Aorta (tissue), 5 donors: Measurements from ENCODE around the gene ZNF423. TPM values are rescaled to one million over a fixed set of nuclear protein-coding genes. Genes with fewer than 3 reads are reported as not detected.
A peak's percentile ranks its signal among the peaks of the same experiment; 100 is the strongest.

Source experiments
- ATAC-seq: fragments of 200-7000 bp; cut with Tn5 transposase; one replicate; pipeline ENCODE4 v1.9.1; 2022; ENCODE audit warnings: moderate library complexity; ENCODE audit not compliant: low FRiP score
- DNase-seq, 2 donors: peaks; one replicate each; pipeline ENCODE4 v3.0.0-alpha.2; 2020
- H3K27ac ChIP-seq, 2 donors: one replicate each; pipeline ENCODE4 v1.5.1; 2013; ENCODE audit warnings: low read length in 2 of 2, mild to moderate bottlenecking in 2 of 2, moderate library complexity in 2 of 2, control low read depth in 1 of 2, inconsistent platforms in 1 of 2, low read depth in 1 of 2
- H3K27me3 ChIP-seq, 2 donors: one replicate each; pipeline ENCODE4 v1.6.1; 2013; ENCODE audit warnings: control low read depth in 1 of 2, low read length in 1 of 2, mild to moderate bottlenecking in 1 of 2, moderate library complexity in 1 of 2; ENCODE audit not compliant: insufficient read depth in 2 of 2, control insufficient read depth in 1 of 2
- H3K36me3 ChIP-seq, 2 donors: one replicate each; pipeline ENCODE4 v1.6.1; 2013; ENCODE audit warnings: control low read depth in 1 of 2, low read length in 1 of 2, mild to moderate bottlenecking in 1 of 2; ENCODE audit not compliant: insufficient read depth in 2 of 2, control insufficient read depth in 1 of 2
- H3K4me1 ChIP-seq, 2 donors: one replicate each; pipeline ENCODE4 v1.6.1; 2013; ENCODE audit warnings: low read length in 2 of 2, control low read depth in 1 of 2, mild to moderate bottlenecking in 1 of 2, moderate library complexity in 1 of 2; ENCODE audit not compliant: insufficient read depth in 2 of 2, control insufficient read depth in 1 of 2
- H3K4me3 ChIP-seq, 2 donors: one replicate each; pipeline ENCODE4 v1.5.1; 2013; ENCODE audit warnings: low read length in 2 of 2, control low read depth in 1 of 2, mild to moderate bottlenecking in 1 of 2
- H3K9me3 ChIP-seq: one replicate; pipeline ENCODE4 v1.6.1; 2013; ENCODE audit warnings: mild to moderate bottlenecking, low read length; ENCODE audit not compliant: control insufficient read depth
- WGBS, 2 donors: extraction: QIAGEN DNeasy Blood & Tissue Kit; methylation state at CpG; one replicate each; pipeline ENCODE4 v1.1.7; 2013; 5-methylcytosine and 5-hydroxymethylcytosine counted together
- intact Hi-C, 2 donors: fragments of 100-400 bp; cut with DNase I; formaldehyde crosslinking; loops; one replicate each; pipeline versions ENCODE4 v1.14.2 to v1.15.0; 2022
- polyA plus RNA-seq, 2 donors: library from polyadenylated mRNA; stranded (reverse); fragments of 200-250 nt; gene quantifications; one replicate each; pipeline ENCODE4 v1.2.3, GENCODE V29; 2013
- total RNA-seq, 2 donors: library from RNA; stranded (reverse); fragmentation: NEBNext Ultra II Directional; extraction: Animal tissue kit (Norgen Biotek cat#: 25700); gene quantifications; one replicate each; pipeline ENCODE4 v1.2.1, GENCODE V29; 2021
- donor health status: healthy with polysubstance abuse.
- donor health status: Bipolar disorder and iron deficiency.
- donor health status: DM: no; HTN: no; CAD: no.
- donor health status: DM: no; HTN: no; CAD: no.
- donor health status: DM: yes; HTN: yes; CAD: no.

Gene ZNF423
- total and polyA plus RNA-seq, 4 donors = 3.1 to 43.1 (median 10.0) TPM

- Histone ChIP-seq H3K4me1 (no peaks in the 10 kb centered on the region), H3K27ac (no peak overlapping the region), H3K4me3 (no peak overlapping the region), H3K36me3 (no peaks in the 10 kb centered on the region), H3K9me3 (no peaks in the 10 kb centered on the region), H3K27me3 (no peaks in the 10 kb centered on the region)
- no peak for ATAC-seq
- intact Hi-C loops = no loop called here
- peak in 1 of 2 donors; percentile 34 for DNase-seq
- WGBS, 2 donors = 29 to 30% methylated on average over 5 of the region's 5 CpGs
Observed at GRCh38 chr16:49631187-49632041, 224.5 kb downstream of the ZNF423 start.

- no peak overlapping the region for H3K4me3 ChIP-seq
- 94 to 96% methylated on average over 4 of the region's 4 CpGs for WGBS, 2 donors
- H3K36me3 ChIP-seq = no peaks in the 10 kb centered on the region
- no peaks in the 10 kb centered on the region for H3K9me3 ChIP-seq
- intact Hi-C loops = no loop called here
- H3K27ac ChIP-seq = no peak overlapping the region
- H3K4me1 ChIP-seq = no peaks in the 10 kb centered on the region
- DNase-seq (no peak), ATAC-seq (no peak)
- no peaks in the 10 kb centered on the region for H3K27me3 ChIP-seq
Observed at GRCh38 chr16:49630783-49631182, 225.1 kb downstream of the ZNF423 start.

GRCh38 chr16:49629851-49630250 lies 226.1 kb downstream of the ZNF423 start:
- H3K27ac ChIP-seq = no peak overlapping the region
- H3K4me1 ChIP-seq = no peaks in the 10 kb centered on the region
- H3K9me3 ChIP-seq = no peaks in the 10 kb centered on the region
- no peak overlapping the region for H3K4me3 ChIP-seq
- WGBS, 2 donors = 96 to 98% methylated on average over 7 of the region's 7 CpGs
- peak in 1 of 2 donors; percentile 45 for DNase-seq
- intact Hi-C loops = loop anchor here (10.0 kb wide), 1 partner anchor 225 kb away; the partner anchor contains the start of gene ZNF423 (in 2 of the 2)
- no peaks in the 10 kb centered on the region for H3K36me3 ChIP-seq
- no peaks in the 10 kb centered on the region for H3K27me3 ChIP-seq
- ATAC-seq = no peak

- Histone ChIP-seq H3K9me3 (no peaks in the 10 kb centered on the region), H3K27ac (no peak overlapping the region), H3K4me3 (no peak overlapping the region), H3K36me3 (no peaks in the 10 kb centered on the region), H3K27me3 (no peaks in the 10 kb centered on the region), H3K4me1 (no peaks in the 10 kb centered on the region)
- DNase-seq (no peak), ATAC-seq (no peak)
- 94 to 96% methylated on average over 3 of the region's 3 CpGs for WGBS, 2 donors
- intact Hi-C loops = loop anchor here (10.0 kb wide), 1 partner anchor 227 kb away; the partner anchor contains the start of gene ZNF423 (in 2 of the 2)
Observed at GRCh38 chr16:49628148-49628547, 227.8 kb downstream of the ZNF423 start.

- H3K9me3 ChIP-seq = no peaks in the 10 kb centered on the region
- no peak for ATAC-seq
- 40 to 47% methylated on average over 3 of the region's 3 CpGs for WGBS, 2 donors
- H3K36me3 ChIP-seq = no peaks in the 10 kb centered on the region
- H3K4me1 ChIP-seq = peaks cover 0 to 5% of the 10 kb centered on the region in 2 donors
- intact Hi-C loops = loop anchor here (10.0 kb wide), 1 partner anchor 229 kb away; the partner anchor contains the start of gene ZNF423 (in 2 of the 2)
- H3K27ac ChIP-seq = peak overlapping the region in 1 of 2 donors; percentile 55
- H3K27me3 ChIP-seq = no peaks in the 10 kb centered on the region
- H3K4me3 ChIP-seq = no peak overlapping the region
- DNase-seq = peak in 1 of 2 donors; percentile 27
Observed at GRCh38 chr16:49625311-49626065, 230.4 kb downstream of the ZNF423 start.

- DNase-seq = peak in 1 of 2 donors; percentile 30
- H3K4me1 ChIP-seq = peaks cover 0 to 5% of the 10 kb centered on the region in 2 donors
- 94% methylated on average over 8 of the region's 8 CpGs for WGBS, 2 donors
- H3K4me3 ChIP-seq = no peak overlapping the region
- no peaks in the 10 kb centered on the region for H3K27me3 ChIP-seq
- intact Hi-C loops = loop anchor here (10.0 kb wide), 1 partner anchor 231 kb away; the partner anchor contains the start of gene ZNF423 (in 2 of the 2)
- no peaks in the 10 kb centered on the region for H3K9me3 ChIP-seq
- no peaks in the 10 kb centered on the region for H3K36me3 ChIP-seq
- ATAC-seq = no peak
- H3K27ac ChIP-seq = no peak overlapping the region
Observed at GRCh38 chr16:49623501-49624266, 232.2 kb downstream of the ZNF423 start.

- intact Hi-C loops = loop anchor here (10.0 kb wide), 1 partner anchor 232 kb away; the partner anchor contains the start of gene ZNF423 (in 2 of the 2)
- Histone ChIP-seq H3K9me3 (no peaks in the 10 kb centered on the region), H3K4me1 (peaks cover 0 to 5% of the 10 kb centered on the region in 2 donors), H3K4me3 (no peak overlapping the region), H3K27ac (no peak overlapping the region), H3K27me3 (no peaks in the 10 kb centered on the region), H3K36me3 (no peaks in the 10 kb centered on the region)
- DNase-seq = peak in 1 of 2 donors; percentile 68
- WGBS, 2 donors = 92 to 94% methylated on average over 17 of the region's 17 CpGs
- ATAC-seq = no peak
Observed at GRCh38 chr16:49622421-49623402, 233.2 kb downstream of the ZNF423 start.
